ENCODE results near the gene KCNJ10. TPM values are rescaled to one million over a fixed set of nuclear protein-coding genes. Genes with fewer than 3 reads are reported as not detected.

KCNJ10 gene
- total and polyA plus RNA-seq, 2 donors (not counting 3 experiments of a cell fraction or from before 2014, with no cell fraction given): not detected

DNA sequence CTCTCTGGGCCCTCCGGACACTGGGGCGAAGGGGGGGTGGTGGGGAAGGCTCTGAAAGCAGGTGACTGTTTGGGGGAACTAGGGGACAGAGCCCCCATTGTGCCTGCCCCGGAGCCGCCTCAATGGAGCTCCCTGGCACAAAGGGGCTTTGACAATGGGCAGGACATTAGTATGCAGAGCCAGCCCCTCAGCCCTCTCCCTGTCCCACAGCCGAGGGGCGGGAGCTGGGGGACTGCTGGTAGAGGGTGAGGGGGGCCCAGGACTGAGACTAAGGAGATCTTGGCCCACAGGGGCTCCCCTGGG, 7.8 kb downstream of the KCNJ10 start:
- H3K36me3 ChIP-seq (ENCODE audit: control insufficient read depth in 2 of 2, extremely low read depth in 1 of 2, insufficient read depth in 2 of 2, low read length in 2 of 2): no peaks in the 10 kb centered on the region
- H4K20me1 ChIP-seq (replicated peaks; ENCODE audit: control insufficient read depth, extremely low read depth, insufficient read depth, low read length): no peaks in the 10 kb centered on the region
- DNase-seq (ENCODE audit: low read depth, low spot score): no peak
- no peaks in the 10 kb centered on the region for H3K4me1 ChIP-seq (ENCODE audit: control insufficient read depth, extremely low read depth, insufficient read depth, low read length)
- intact Hi-C loops (cut with micrococcal nuclease) (no loop called here), dilution Hi-C loops (cut with MboI; ENCODE audit: extremely low pct_ligation_motif_present, low sequenced_read_pairs) (no loop called here)
- no peaks in the 10 kb centered on the region for H3K9me1 ChIP-seq (replicated peaks; ENCODE audit: control insufficient read depth, extremely low read depth, insufficient read depth, low read length)
- H3K9me3 ChIP-seq (replicated peaks; ENCODE audit: control insufficient read depth, insufficient read depth, low read length): no peaks in the 10 kb centered on the region
- ChIA-PET CTCF (interaction anchor here (1.2 kb wide), 1 partner anchor 8 kb away, joined by 4 read pairs; no protein-coding TSS in a partner anchor), POLR2A (no interaction called here)
- BruUV-seq (replicated peaks): no TSS peak
- H3K27me3 ChIP-seq (ENCODE audit: control insufficient read depth in 2 of 2, insufficient read depth in 2 of 2, low read length in 2 of 2): peaks cover 7 to 9% of the 10 kb centered on the region in 2 experiments
- no peak overlapping the region for H3K4me3 ChIP-seq (replicated peaks in 1 of 3; ENCODE audit: insufficient read depth in 1 of 3, low read depth in 1 of 3, low read length in 3 of 3)
- no peak overlapping the region for H2AFZ ChIP-seq (ENCODE audit: low read depth, low read length)
- H3K9ac ChIP-seq (replicated peaks; ENCODE audit: extremely low read depth, insufficient read depth, low read length): no peak overlapping the region
- no peak for TF ChIP-seq POLR2A (IDR thresholded peaks at IDR 0.05; ENCODE audit: low read depth, low read length)
- FAIRE-seq: no peak
- H3K79me2 ChIP-seq (ENCODE audit: control insufficient read depth, insufficient read depth, low read length): no peaks in the 10 kb centered on the region
- H3K4me2 ChIP-seq (ENCODE audit: insufficient read depth, low read length): no peak overlapping the region
- no peak overlapping the region for H3K27ac ChIP-seq (ENCODE audit: insufficient read depth, low read depth, low read length)

DNA sequence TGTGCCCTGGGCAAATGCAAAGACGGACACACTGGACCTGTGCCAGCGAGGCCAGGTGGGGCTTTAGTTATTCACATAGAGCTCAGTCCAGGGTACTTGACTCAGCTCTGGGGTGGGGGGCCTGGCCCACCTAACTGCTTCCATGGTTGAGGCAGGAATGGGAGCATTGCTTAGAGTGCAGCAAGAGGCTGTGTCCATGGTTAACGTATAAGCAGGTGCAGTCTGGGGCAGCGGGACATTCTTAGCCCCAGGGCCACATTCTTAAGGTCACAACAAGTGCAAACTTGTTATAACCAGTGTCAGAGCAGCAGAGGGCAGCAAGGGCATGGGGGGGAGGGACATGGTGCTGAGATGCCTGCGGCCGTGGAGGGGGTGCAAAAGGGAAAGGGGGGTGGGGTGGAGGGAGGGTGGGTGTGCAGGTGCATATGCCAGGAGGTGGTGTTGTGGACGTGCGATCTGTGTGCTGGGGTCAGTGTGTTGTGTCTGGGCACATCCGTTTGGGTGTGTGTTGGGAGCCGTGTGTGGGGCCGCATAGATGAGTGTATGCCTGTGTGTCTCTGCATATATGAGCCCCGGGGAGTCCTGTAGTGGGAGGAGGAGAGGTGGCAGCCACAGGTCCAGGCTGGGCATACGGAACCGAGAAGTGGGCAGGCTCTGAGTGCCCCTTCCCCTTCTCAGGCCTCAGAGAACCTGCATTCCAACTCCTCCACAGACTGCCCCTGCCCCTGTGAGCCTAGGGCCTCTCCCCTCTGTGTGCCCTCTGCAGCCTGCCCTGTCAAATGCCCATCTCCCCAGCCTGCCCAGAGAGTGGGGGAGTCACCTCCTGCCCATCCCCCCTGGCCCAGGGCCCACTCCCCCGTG, 8.4 kb downstream of the KCNJ10 start:
- BruUV-seq (replicated peaks): no TSS peak
- Histone ChIP-seq H3K9me3 (replicated peaks; ENCODE audit: control insufficient read depth, insufficient read depth, low read length) (no peaks in the 10 kb centered on the region), H3K4me3 (replicated peaks in 1 of 3; ENCODE audit: insufficient read depth in 1 of 3, low read depth in 1 of 3, low read length in 3 of 3) (no peak overlapping the region), H3K79me2 (ENCODE audit: control insufficient read depth, insufficient read depth, low read length) (no peaks in the 10 kb centered on the region), H3K4me2 (ENCODE audit: insufficient read depth, low read length) (no peak overlapping the region), H3K9me1 (replicated peaks; ENCODE audit: control insufficient read depth, extremely low read depth, insufficient read depth, low read length) (no peaks in the 10 kb centered on the region), H2AFZ (ENCODE audit: low read depth, low read length) (no peak overlapping the region), H3K27ac (ENCODE audit: insufficient read depth, low read depth, low read length) (no peak overlapping the region), H3K4me1 (ENCODE audit: control insufficient read depth, extremely low read depth, insufficient read depth, low read length) (no peaks in the 10 kb centered on the region), H3K27me3 (ENCODE audit: control insufficient read depth in 2 of 2, insufficient read depth in 2 of 2, low read length in 2 of 2) (peaks cover 9 to 10% of the 10 kb centered on the region in 2 experiments), H3K36me3 (ENCODE audit: control insufficient read depth in 2 of 2, extremely low read depth in 1 of 2, insufficient read depth in 2 of 2, low read length in 2 of 2) (no peaks in the 10 kb centered on the region), H3K9ac (replicated peaks; ENCODE audit: extremely low read depth, insufficient read depth, low read length) (no peak overlapping the region), H4K20me1 (replicated peaks; ENCODE audit: control insufficient read depth, extremely low read depth, insufficient read depth, low read length) (no peaks in the 10 kb centered on the region)
- POLR2A ChIA-PET: no interaction called here
- TF ChIP-seq FOS (IDR thresholded peaks at IDR 0.05; ENCODE audit: borderline replicate concordance, insufficient read depth, low read length): no peak
- no peak for TF ChIP-seq JUN (IDR thresholded peaks at IDR 0.05; ENCODE audit: borderline replicate concordance, insufficient read depth, insufficient read length, low read depth)
- TF ChIP-seq, protein P1, sequence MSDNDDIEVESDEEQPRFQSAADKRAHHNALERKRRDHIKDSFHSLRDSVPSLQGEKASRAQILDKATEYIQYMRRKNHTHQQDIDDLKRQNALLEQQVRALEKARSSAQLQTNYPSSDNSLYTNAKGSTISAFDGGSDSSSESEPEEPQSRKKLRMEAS (IDR thresholded peaks at IDR 0.05; ENCODE audit: insufficient read depth, insufficient read length): no peak
- TF ChIP-seq POLR2A (IDR thresholded peaks at IDR 0.05; ENCODE audit: low read depth, low read length): no peak
- TF ChIP-seq EZH2 (IDR thresholded peaks at IDR 0.05; ENCODE audit: borderline replicate concordance, low read depth, low read length, severe bottlenecking): no peak
- intact Hi-C loops (cut with micrococcal nuclease): no loop called here
- CTCF ChIA-PET: interaction anchor here (0.6 to 4.3 kb wide), 3 partner anchors 15 to 29 kb away, joined by 3 to 29 read pairs (median 5); no protein-coding TSS in a partner anchor
- DNase-seq (ENCODE audit: low read depth, low spot score) (no peak), FAIRE-seq (no peak)
- dilution Hi-C loops (cut with MboI; ENCODE audit: extremely low pct_ligation_motif_present, low sequenced_read_pairs): no loop called here

All from endothelial cell of umbilical vein (primary cell).